NCI-H2196 treated with DMSO at 0.1 percent for 48 hours (cell line): ENCODE measurements around the gene GMPPA.

Source experiments
- DNase-seq: peaks from one replicate; lab custom pipeline; 2025; ENCODE audit not compliant: unreplicated experiment; lab: John Stamatoyannopoulos, UW

GMPPA gene

DNA sequence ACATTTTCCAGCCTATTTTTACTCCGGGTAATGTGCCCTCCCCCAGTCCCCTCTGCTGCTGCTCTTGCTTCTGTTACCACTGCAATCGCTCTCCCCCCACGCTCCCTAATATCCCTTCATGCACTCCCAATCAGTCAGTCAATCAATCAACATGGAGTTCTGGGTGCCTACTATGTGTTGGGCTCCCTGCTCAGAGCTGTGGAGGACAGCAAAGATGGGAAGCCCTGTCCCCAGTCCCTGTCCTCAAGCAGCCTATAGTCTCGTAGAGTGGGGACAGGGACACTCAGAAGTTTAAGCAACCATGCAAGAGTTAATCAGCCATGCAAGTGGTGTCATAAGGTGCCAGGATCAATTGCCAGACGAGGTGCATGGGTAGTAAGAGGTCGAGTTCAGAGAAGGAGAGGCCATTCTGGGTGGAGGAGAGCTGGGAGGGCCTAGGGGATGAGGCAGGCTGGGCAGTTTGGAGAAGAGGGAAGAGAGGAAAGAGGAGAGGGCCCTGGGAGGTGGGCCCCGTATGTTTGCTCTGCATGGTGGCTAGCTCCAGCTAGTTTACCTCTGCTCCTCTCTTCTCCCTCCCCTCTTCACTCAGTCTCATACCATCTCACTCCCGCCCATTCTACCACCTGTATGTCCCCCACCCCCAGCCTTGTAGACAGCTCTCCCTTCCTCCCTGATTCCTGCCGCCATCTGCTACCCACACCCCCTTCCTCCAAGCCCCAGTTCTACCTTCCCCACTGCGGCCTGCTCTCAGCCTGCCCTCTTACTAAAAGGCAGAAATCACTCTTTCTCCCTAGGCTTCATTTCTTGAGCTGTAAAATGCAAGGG is 19.5 kb downstream of the GMPPA start:
- DNase-seq, result no peak

DNA sequence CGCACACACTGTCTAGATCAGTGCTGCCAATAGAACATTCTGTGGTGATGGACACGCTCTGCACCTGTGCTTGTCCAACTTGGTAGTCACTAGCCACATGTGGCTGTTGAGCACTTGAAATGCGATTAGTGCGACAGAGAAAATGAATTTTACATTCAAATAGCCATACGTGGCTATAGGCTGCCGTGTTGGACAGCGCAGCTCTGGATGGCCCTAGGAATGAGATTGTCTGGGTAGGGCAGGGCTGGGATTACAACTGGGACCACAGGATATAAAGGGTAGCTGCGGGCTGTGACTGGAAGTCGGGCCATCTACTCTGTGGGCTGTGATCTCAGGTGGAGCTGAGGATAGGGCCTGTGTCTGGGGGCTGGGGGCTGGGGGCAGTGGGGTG is 20.8 kb downstream of the GMPPA start:
- DNase-seq, result no peak

DNA sequence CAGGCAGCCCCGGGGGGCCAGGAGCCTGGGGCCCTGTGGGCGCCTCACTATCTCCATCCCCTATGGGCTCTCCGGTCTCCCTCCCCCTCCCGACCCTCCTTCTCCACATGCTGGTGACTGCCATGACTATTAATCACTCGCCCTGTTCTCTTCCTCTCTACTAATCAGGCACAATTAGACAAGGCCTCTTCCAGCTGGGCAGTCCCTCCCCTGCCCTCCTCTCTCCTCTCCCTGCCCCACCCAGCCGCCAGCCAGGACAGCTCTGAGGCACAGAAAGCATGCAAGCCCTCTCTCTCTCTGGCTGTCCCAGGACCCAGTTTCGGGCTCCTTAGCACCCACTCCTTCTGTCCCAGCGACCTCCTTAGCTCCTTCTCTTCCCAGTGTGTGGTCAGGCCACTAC is 21.4 kb downstream of the GMPPA start:
- DNase-seq, result no peak

GRCh38 chr2:219521066-219521880 is 22.6 kb downstream of the GMPPA start:
- DNase-seq, result peak; percentile 8

DNA sequence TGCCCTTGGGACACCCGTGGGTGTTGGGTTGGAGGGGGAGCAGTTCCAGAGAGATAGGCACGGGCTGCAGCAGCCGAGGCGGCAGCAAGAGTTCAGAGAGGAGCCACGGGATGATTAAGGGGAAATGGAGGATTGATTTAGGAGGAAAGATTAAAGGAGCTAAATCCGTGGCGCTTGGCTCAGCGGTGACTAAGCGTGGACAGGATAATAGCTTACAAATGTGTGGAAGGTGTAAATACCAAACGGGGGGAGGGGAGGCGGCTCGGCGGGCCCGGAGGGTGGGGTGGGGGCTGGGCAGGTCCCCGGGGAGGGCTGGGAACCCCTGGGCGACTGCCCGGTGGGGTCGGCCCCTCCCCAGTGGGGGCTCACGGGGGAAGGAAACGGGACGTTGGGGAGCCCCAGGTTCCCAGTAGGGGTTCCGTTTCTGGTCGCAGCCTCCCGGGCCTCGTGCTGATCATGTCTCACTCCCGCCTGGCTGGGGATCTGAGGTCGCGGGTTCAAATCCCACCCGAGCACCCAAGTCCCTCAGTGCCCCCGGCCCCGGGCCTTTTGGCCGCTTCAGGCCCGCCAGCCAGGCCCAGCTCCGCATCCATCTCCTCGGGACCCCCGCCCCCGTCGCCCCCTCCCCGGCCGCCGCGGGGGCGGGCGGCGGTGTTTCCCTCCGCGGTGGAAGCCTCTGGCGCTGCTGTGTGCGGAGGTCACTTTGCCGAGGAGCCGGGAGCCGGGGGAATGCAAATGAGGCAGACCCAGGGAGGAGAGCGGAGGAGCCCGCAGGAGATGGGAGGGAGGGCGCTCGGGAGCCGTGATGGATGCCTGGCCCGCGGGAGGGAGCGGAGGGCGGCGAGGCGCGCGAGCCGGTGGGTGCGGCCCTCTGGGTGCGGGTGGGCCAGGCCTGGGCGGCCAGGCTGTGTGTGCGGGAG is 23.7 kb downstream of the GMPPA start:
- no peak for DNase-seq

DNA sequence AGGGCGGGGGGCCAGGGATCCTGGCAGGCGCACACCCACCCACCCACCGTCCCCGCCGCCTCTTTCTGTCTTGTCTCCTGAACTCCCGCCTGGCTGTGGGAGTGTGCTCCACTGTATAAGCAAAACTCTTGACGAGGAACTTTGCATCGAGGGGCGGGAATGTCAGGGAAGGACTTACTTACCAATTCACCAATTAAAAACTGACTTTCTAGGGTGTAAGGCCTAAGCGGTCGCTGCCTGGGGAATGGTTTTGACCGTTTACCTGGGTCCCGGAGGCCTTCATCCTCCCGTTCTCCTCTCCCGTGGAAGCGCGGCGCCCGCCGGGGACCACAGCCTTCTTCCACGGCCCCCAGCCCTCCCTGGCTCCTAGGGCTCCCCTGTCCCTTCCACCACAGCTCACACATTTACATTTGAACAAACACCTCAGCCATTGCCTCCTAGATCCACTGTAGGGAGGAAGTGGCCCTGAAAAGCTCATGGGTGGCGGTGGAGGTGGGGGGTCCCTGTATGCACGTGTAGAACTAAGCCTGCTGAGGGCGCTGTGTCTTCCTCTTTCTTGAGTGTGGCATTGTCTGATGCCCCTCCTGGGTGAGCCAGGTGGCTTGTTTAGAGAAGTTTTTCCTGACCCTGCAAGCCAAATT is 24.5 kb downstream of the GMPPA start:
- no peak for DNase-seq

DNA sequence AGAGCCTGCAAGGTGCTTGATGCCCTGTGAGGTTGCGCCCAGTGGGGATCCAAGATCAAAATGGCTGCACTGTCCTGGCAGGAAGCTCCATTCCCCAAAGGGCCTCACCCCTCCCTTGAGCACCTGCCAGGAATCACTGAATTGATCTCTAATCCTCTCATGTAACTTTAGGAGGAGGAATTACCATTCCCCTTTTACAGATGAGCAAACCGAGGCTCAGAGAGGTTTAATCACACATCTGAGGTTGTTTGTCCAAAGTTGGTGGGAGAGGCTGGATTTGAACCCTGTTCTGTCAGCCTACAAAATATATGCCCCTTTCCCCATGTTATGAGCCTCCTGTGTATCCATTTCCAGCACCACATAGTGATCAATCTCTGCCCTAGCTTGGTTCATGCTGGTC is 26.1 kb downstream of the GMPPA start:
- no peak for DNase-seq

GRCh38 chr2:219525533-219526232 is 27.0 kb downstream of the GMPPA start:
- no peak for DNase-seq

DNA sequence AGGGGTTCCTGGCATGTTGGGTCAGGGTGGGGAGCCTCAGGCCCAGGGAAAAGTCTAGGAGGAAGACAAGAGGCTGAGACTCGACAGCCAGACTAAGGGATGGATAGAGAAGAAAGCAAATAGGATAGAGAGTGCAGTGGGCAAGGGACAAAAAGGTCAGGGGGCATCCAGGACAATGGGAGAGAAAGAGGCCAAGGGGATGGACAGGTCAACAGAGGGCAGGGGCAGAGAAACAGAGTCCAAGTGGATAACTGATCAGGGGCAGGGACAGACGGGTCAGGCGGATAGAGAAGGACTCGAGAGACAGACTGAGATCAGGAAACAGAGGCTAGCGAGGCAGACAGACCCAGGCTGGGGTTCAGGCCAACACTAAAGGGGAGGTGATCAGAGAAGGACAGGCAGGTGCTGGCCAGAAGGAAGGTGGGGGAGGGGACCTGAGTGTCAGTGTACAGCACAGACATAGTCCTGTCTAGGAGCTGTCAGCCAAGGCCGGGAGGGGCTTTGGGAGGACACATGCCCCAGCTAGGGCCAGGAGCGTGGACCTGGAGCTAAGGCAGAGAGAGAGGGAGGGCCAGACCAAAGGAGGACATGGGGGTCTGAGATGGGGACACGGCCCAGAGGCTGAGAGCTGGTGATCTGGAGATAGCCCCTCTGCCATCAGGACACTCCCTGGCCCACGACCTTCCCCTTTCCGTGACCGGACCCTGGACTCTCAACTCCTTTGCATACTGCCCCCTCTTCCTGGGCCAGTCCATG is 27.8 kb downstream of the GMPPA start:
- no peak for DNase-seq

DNA sequence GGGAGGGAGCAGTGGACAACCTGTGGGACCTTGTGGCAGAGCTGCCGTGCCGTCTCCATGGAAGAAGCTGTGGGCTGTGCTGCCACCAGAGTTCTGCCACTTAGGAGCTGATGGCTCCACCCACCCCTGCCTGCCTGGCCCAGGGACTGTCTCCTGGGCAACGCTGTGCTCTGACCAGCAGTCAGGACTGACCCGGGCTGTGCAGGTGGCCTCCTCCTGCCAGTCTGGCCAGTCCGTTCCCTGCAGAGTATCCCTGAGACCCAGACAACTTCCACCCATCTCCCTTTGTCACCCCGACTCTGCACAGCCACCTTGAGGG is 28.3 kb downstream of the GMPPA start:
- peak; percentile 58 for DNase-seq

GRCh38 chr2:219527472-219527871 is 28.8 kb downstream of the GMPPA start:
- DNase-seq, result no peak

DNA sequence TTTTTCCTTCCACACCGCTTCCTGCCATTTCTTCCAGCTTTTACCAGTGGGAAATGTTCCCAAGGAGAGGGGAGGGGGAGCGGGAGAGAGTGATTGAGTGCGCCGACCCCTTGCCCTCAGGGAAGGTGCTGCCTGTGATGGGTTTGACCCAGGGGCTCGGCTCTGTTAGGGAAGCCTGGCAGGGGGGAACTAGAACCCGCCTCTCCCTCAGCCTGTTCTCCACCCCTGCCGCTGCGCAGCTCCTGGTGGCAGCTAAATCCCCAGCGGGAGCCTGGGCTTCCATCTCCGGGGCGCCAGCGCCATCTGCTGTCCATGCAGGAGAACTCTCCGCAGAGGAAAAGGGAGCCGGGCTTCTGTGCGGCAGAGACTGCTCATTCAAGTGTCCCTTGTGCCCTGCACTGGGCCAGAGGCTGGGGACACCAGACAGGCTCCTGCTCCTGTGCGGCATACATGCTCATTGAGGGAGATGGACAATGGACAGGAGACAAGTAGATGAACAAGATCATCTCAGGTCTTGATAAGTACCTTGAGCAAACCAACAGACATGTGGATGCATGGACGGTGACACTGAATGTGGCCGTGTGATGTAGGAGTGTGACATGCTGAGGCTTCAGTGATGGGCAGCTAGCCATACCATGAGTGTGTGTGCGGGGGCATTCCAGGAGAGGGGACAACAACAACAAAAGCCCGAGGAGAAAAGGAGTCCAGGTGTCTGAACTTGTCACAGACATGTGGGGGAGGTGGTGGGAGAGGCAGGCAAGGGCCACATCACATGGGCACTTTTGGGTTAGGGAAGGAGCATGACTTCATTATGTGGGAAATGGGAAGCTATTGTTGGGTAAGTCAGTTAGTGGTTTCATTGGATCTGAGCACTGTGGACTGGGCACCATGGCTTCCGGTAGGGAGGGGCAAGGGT is 31.6 kb downstream of the GMPPA start:
- peak; percentile 69 for DNase-seq

GRCh38 chr2:219531639-219532377 is 33.1 kb downstream of the GMPPA start:
- peak; percentile 9 for DNase-seq

- no peak for DNase-seq
Measured at GRCh38 chr2:219532378-219532649, 33.6 kb downstream of the GMPPA start.

DNA sequence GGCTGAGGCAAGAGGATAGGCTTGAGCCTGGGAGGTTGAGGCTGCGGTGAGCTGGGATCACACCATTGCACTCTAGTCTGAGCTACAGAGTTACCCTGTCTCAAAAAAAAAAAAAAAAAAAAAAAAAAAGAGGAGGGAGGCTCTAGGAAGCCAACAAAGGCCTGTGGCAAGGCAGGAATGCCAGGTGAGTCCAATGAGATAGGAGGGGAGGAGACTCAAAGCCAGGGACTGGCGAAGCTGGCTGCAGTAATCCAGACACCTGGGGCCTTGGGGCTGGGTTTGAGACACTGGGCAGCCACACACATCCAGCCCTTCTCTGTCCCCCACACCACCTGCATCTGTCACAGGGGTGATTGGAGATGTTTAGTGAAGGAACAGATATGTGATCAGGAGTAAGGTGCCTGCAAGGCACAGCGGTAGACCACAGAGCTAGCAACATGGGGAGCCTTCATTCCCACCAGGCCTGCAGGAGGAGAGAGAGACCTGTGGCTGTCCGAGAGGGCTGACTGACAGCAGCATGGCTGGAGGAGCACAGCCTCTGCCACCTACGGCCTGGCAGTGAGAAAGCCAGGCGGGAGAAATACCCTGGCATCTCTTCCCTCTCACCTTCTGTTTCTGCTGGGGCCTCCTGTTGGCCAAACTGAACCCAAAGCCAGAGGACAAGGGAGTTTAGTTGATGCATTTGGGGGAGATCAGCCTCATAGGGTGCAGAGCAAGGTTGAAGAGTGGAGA is 35.4 kb downstream of the GMPPA start:
- peak; percentile 31 for DNase-seq

- no peak for DNase-seq
Measured at GRCh38 chr2:219536425-219536824, 37.7 kb downstream of the GMPPA start.

GRCh38 chr2:219536967-219537366 is 38.3 kb downstream of the GMPPA start:
- DNase-seq, result no peak
